Measurements from ENCODE around the gene SAMM50.

The SAMM50 gene

DNA sequence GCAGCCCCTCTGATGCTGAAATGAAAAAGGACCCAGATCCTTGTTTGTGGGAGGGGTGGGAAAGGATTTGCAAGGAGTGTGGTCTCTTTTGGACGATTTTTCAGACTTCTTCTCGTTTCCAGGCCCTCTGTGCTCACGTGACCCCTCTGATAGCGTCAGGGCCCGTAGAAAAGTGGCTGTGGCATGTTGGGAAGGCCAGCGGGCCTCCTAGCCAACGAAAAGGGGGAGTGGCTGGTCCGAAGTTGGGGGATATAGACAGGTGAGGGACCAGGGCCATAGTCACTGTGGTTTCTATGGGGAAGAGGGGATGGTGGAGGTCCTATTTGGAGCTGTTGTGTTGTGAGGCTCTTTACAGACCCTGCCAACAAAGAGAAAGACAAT is 75.5 kb downstream of the SAMM50 start:
- no peak overlapping the region for H3K4me3 ChIP-seq (ENCODE audit: extremely low read depth, insufficient read depth, low read length, poor library complexity, severe bottlenecking)
- H3K4me1 ChIP-seq (ENCODE audit: control insufficient read depth, insufficient read depth, low read length, poor library complexity, severe bottlenecking) = peaks cover 5% of the 10 kb centered on the region
- H3K27ac ChIP-seq (ENCODE audit: low read depth, low read length, severe bottlenecking) = no peak overlapping the region
- WGBS, 2 experiments (ENCODE audit: insufficient coverage in 2 of 2) = 88 to 92% methylated on average over 6 to 8 of the region's 8 CpGs
- H3K36me3 ChIP-seq (ENCODE audit: control insufficient read depth, insufficient read depth, low read length) = no peaks in the 10 kb centered on the region
- H3K9me3 ChIP-seq (ENCODE audit: control insufficient read depth, low read length) = no peaks in the 10 kb centered on the region

DNA sequence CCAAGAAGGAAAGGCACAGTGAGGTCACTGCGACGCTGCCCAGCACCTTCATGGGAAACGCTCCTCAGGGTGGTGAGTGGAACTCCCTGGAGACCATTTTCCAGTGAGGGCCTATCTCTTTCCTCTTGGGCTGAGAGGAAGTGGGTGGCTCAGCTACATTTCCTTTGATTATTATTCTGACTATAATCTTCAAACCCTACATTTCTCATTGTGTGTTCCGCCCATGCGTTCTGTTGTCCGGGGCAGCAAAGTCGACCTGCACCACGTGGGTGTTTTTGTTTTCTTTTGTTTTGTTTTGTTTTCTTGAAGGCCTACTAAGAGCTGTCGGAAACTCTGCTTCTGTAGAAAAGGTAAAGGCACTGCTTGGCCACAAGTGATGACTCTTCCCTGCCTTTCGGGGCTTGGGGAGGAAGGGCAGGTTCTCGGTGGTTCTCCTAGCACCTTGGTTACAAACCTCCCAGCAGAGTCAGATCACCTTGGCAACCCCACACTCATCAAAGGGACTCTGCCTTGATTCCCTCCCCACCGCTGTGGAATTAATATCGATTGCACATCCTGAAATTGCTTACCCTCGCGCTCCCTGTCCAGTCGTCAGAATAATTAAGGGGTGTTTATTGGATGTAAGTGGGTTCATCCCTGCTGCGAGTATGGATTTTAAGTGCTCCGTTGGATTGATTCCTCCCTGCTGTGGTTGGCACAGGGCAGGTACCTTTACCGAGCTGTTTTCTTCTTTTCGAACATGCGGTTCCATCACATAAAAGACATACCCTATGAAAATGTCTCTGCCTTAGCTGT is 76.1 kb downstream of the SAMM50 start:
- WGBS, 2 experiments (ENCODE audit: insufficient coverage in 2 of 2) = 89 to 90% methylated on average over 9 to 11 of the region's 21 CpGs
- H3K4me1 ChIP-seq (ENCODE audit: control insufficient read depth, insufficient read depth, low read length, poor library complexity, severe bottlenecking) = peaks cover 5% of the 10 kb centered on the region
- H3K4me3 ChIP-seq (ENCODE audit: extremely low read depth, insufficient read depth, low read length, poor library complexity, severe bottlenecking) = no peak overlapping the region
- H3K27ac ChIP-seq (ENCODE audit: low read depth, low read length, severe bottlenecking) = no peak overlapping the region
- no peaks in the 10 kb centered on the region for H3K9me3 ChIP-seq (ENCODE audit: control insufficient read depth, low read length)
- H3K36me3 ChIP-seq (ENCODE audit: control insufficient read depth, insufficient read depth, low read length) = no peaks in the 10 kb centered on the region

DNA sequence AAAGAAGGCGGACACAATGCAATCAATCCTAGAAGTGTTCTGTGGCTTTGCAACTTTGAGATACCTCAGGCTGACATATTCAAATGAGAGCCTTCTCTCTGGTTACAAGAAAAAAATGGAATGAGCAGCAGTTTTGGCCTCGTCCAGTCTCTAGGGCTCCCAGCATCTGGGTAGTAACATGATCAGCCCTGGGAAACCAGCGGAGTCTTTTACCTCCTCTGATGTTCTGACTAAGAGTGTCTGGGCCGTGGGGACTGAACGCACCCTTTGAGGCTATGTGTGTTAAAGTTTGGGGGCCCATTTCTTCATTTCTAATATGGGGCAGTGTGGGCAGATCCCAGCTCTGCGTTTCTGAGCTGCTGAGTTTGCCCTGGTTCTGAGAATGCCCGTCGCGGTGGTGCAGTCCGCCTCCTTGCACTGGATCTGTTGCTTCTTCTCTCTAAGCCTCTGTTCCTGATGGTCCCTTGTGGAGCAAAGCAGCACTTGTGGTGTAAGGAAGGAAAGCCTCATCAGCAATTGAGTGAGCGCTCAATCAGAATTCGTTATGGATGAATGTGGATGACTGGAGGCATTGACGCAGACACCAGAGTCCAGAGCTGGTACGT is 77.0 kb downstream of the SAMM50 start:
- 90 to 95% methylated on average over 14 of the region's 14 CpGs for WGBS, 2 experiments (ENCODE audit: insufficient coverage in 2 of 2)
- H3K27ac ChIP-seq (ENCODE audit: low read depth, low read length, severe bottlenecking) = no peak overlapping the region

DNA sequence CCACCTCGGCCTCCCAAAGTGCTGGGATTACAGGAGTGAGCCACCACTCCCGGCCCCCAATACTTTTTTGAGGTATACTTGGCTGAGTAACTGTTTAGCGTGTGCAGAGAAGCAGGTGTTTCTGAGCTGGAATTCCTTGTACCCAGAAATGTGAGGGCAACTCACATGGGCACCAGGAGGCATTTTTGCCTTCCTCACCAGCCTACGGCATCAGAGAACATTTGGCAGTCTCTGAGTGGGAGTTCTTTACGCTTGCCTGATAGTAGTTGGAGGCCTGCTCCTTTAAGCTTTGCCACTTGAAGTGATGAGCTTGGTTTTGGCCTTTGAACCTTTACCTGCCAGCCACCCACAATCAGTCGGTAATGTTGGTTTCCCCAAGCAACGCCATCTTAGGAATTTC is 78.0 kb downstream of the SAMM50 start:
- WGBS, 2 experiments (ENCODE audit: insufficient coverage in 2 of 2) = 84 to 86% methylated on average over 5 of the region's 7 CpGs
- peak overlapping the region; percentile 57 for H3K27ac ChIP-seq (ENCODE audit: low read depth, low read length, severe bottlenecking)

More for the DNA sequence above, 77.0 kb downstream of the SAMM50 start:
- Histone ChIP-seq H3K36me3 (ENCODE audit: control insufficient read depth, insufficient read depth, low read length) (no peaks in the 10 kb centered on the region), H3K9me3 (ENCODE audit: control insufficient read depth, low read length) (no peaks in the 10 kb centered on the region), H3K4me3 (ENCODE audit: extremely low read depth, insufficient read depth, low read length, poor library complexity, severe bottlenecking) (no peak overlapping the region), H3K4me1 (ENCODE audit: control insufficient read depth, insufficient read depth, low read length, poor library complexity, severe bottlenecking) (peaks cover 5% of the 10 kb centered on the region)

DNA sequence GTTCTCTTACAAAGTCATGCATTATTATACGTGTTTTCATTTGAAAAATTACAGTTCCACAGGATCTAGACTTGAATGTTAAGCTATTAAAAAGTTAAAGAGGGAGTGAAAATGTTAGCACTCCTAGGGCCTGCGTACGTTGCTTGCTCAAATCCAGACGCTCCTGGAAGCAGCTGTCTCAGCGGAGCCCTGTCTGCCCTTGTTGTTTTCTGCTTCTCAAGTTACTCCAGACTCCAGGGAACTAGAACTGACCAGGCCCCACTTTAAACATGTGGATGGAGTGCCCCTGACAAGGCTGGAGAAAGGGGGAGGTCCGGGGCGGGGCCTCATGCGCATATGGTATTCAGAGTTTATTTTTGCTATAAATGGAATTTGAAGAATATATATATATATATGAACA is 78.5 kb downstream of the SAMM50 start:
- no peaks in the 10 kb centered on the region for H3K9me3 ChIP-seq (ENCODE audit: control insufficient read depth, low read length)
- H3K4me3 ChIP-seq (ENCODE audit: extremely low read depth, insufficient read depth, low read length, poor library complexity, severe bottlenecking) = no peak overlapping the region
- peak overlapping the region; percentile 57 for H3K27ac ChIP-seq (ENCODE audit: low read depth, low read length, severe bottlenecking)
- no peaks in the 10 kb centered on the region for H3K36me3 ChIP-seq (ENCODE audit: control insufficient read depth, insufficient read depth, low read length)
- H3K4me1 ChIP-seq (ENCODE audit: control insufficient read depth, insufficient read depth, low read length, poor library complexity, severe bottlenecking) = peaks cover 11% of the 10 kb centered on the region
- 61 to 70% methylated on average over 2 to 5 of the region's 8 CpGs for WGBS, 2 experiments (ENCODE audit: insufficient coverage in 2 of 2)

More for the DNA sequence above, 78.0 kb downstream of the SAMM50 start:
- Histone ChIP-seq H3K36me3 (ENCODE audit: control insufficient read depth, insufficient read depth, low read length) (no peaks in the 10 kb centered on the region), H3K9me3 (ENCODE audit: control insufficient read depth, low read length) (no peaks in the 10 kb centered on the region), H3K4me1 (ENCODE audit: control insufficient read depth, insufficient read depth, low read length, poor library complexity, severe bottlenecking) (peaks cover 11% of the 10 kb centered on the region), H3K4me3 (ENCODE audit: extremely low read depth, insufficient read depth, low read length, poor library complexity, severe bottlenecking) (no peak overlapping the region)

DNA sequence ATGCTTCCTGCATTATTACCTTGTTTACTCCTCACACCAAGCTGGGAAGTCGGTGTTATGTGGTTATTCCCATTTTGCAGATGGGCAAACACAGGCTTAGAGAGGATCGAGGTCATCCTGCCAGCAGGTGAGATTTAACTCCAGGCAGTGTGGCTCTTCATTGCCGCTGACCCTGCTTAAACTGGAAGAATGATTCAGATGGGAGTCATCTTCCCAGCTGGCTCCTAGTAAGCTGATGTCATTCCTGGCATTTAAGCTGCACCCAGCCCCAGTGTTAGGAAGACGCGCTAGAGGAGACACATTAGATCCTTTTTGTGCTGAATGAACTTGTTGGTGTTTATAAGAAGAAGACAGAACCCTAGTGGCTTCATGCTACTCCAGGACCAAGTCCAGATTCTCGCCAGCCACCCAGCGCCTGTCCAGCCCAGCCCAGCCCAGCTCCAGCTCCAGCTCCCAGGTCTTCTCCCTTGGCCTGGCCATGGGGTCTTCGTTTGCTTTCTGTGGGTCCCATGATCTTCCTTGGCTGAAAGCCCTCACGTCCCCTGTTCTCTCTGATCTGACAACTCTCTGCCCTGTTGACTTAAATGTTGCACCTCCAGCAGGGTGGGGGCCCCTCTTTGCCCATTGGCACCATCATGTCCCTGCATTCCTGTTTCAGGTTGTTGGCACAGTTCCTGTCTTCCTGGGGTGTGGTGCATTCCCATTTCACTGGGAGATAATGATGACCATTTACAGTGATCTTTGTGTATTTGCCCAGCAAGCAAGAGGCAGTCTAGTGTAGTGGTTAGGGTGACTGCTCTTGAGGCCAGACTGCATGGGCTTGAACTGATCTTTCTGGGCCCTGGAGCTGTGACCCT is 82.5 kb downstream of the SAMM50 start:
- Histone ChIP-seq H3K36me3 (ENCODE audit: control insufficient read depth, insufficient read depth, low read length) (no peaks in the 10 kb centered on the region), H3K27ac (ENCODE audit: low read depth, low read length, severe bottlenecking) (peak overlapping the region; percentile 6), H3K4me1 (ENCODE audit: control insufficient read depth, insufficient read depth, low read length, poor library complexity, severe bottlenecking) (peaks cover 11% of the 10 kb centered on the region), H3K4me3 (ENCODE audit: extremely low read depth, insufficient read depth, low read length, poor library complexity, severe bottlenecking) (no peak overlapping the region), H3K9me3 (ENCODE audit: control insufficient read depth, low read length) (no peaks in the 10 kb centered on the region)
- 84 to 87% methylated on average over 9 of the region's 9 CpGs for WGBS, 2 experiments (ENCODE audit: insufficient coverage in 2 of 2)

DNA sequence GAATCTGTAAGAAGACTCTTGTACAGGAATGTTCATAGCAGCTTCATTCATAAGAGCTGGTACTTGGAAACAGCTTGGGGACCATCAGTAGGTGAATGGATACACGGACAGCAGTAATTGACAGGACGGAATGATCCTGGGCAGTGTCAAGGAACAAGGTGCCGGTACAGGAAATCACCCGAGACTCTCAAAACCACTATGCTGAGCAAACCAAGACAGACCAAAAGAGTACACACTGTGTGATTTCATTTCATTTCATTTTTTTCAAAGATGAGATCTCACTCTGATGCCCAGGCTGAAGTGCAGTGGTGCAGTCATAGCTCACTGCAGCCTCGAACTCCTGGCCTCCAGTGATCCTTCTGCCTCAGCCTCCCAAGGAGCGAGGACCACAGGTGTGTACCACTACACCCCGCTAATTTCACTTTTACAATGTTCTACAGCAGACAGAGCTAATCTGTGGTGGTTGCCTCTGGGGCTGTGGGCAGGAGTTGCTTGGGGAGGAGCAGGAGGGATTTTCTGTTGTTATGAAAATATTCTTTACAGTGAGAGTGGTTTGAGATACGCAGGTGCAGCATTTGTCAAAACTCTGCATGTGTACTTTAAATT is 84.4 kb downstream of the SAMM50 start:
- Histone ChIP-seq H3K4me1 (ENCODE audit: control insufficient read depth, insufficient read depth, low read length, poor library complexity, severe bottlenecking) (peaks cover 6% of the 10 kb centered on the region), H3K36me3 (ENCODE audit: control insufficient read depth, insufficient read depth, low read length) (no peaks in the 10 kb centered on the region), H3K4me3 (ENCODE audit: extremely low read depth, insufficient read depth, low read length, poor library complexity, severe bottlenecking) (no peak overlapping the region), H3K27ac (ENCODE audit: low read depth, low read length, severe bottlenecking) (no peak overlapping the region), H3K9me3 (ENCODE audit: control insufficient read depth, low read length) (no peaks in the 10 kb centered on the region)
- 92 to 95% methylated on average over 5 to 7 of the region's 8 CpGs for WGBS, 2 experiments (ENCODE audit: insufficient coverage in 2 of 2)

DNA sequence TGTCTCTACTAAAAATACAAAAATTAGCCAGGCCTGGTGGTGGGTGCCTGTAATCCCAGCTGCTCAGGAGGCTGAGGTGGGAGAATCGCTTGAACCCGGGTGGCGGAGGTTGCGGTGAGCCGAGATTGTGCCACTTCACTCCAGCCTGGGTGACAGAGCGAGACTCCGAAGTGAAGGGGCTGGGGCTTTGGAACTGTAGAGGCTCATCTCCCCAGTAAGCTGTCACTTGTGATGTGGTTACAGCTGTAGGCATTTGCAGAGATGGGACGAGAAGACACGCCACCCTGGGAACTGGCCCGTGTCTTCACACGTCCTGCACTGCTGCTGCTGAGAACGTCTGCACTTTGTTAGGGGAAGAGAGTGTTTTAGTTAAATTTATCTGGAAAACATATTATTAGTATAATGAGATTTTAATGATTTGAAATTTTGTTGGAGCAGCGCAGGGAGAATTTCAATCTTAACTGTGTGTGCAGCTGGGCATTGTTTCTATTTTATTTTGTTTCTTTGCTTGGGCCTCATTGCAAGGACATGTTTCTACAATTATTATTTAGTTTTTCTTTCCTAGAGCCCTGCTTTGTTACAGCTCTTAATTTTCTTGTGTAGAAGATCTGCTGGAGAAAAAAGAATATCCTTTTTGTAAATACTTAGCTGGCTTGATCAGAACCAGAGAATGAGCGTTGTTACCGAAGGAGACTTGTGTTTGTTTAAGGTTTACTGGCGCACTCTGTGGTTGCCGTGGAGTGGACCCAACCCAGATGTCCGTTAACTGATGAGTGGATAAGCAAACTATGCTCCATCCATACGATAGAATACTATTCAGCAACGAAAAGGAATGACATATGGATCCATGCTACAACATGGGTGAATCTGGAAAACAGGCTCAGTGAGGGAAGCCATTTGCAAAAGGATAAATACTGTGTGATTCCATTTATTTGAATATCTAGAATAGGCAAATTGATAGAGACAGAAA is 87.3 kb downstream of the SAMM50 start:
- Histone ChIP-seq H3K4me1 (ENCODE audit: control insufficient read depth, insufficient read depth, low read length, poor library complexity, severe bottlenecking) (peaks cover 6% of the 10 kb centered on the region), H3K36me3 (ENCODE audit: control insufficient read depth, insufficient read depth, low read length) (no peaks in the 10 kb centered on the region), H3K4me3 (ENCODE audit: extremely low read depth, insufficient read depth, low read length, poor library complexity, severe bottlenecking) (no peak overlapping the region), H3K9me3 (ENCODE audit: control insufficient read depth, low read length) (no peaks in the 10 kb centered on the region), H3K27ac (ENCODE audit: low read depth, low read length, severe bottlenecking) (no peak overlapping the region)
- WGBS, 2 experiments (ENCODE audit: insufficient coverage in 2 of 2) = 93 to 94% methylated on average over 17 to 18 of the region's 20 CpGs

DNA sequence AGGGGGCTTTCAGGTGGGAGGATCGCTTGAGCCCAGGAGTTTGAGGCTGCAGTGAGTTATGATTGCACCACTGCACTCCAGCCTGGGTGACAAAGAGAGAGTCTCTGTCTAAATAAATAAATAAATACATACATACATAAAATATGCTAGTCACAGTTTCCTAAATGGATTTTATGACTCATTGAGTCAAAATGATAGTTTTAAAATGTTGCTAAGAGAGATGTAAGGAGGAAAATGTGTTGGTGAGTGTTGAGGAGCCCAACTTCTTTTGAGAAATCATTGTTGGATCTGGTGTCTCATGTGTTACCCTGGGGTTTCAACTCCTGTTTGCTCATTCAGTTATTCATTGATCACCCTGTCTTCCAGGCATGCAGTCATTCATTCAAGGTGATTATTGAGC is 89.9 kb downstream of the SAMM50 start:
- Histone ChIP-seq H3K9me3 (ENCODE audit: control insufficient read depth, low read length) (no peaks in the 10 kb centered on the region), H3K4me3 (ENCODE audit: extremely low read depth, insufficient read depth, low read length, poor library complexity, severe bottlenecking) (no peak overlapping the region), H3K27ac (ENCODE audit: low read depth, low read length, severe bottlenecking) (no peak overlapping the region), H3K4me1 (ENCODE audit: control insufficient read depth, insufficient read depth, low read length, poor library complexity, severe bottlenecking) (no peaks in the 10 kb centered on the region), H3K36me3 (ENCODE audit: control insufficient read depth, insufficient read depth, low read length) (no peaks in the 10 kb centered on the region)
- 100% methylated on average over 1 of the region's 1 CpG; no CpG with 5 or more reads in 1 of the 2 experiments for WGBS, 2 experiments (ENCODE audit: insufficient coverage in 2 of 2)
